ENCODE results near the gene NPIPB5. TPM values are rescaled to one million over a fixed set of nuclear protein-coding genes. Genes with fewer than 3 reads are reported as not detected.
"Not testable (repeated sequence)": the region's sequence is repeated elsewhere in the genome, so short reads cannot be mapped to it uniquely, and the experiment has no call there.

The NPIPB5 gene
- total RNA-seq, result 100 to 1,000 TPM; 113 to 201 (median 154) TPM

- H3K4me3 ChIP-seq (ENCODE audit: low read depth, poor library complexity, severe bottlenecking); intact Hi-C loops (cut with DNase I; ENCODE audit: low total_unique reads); DNase-seq (ENCODE audit: low spot score in 2 of 2): not testable (repeated sequence)
- no CpG with 5 or more reads among the region's 4 CpGs for WGBS, 2 donors
These were observed at the start of gene NPIPB5 for GRCh38 chr16:22510591-22510990. NPIPB5 (plus strand) TSS chr16:22510891; CDS start chr16:22513802, 2,911 bp downstream.

- peak in 1 of 2 donors; percentile 43 for DNase-seq (ENCODE audit: low spot score in 2 of 2)
- 83% methylated on average over 5 of the region's 6 CpGs; no CpG with 5 or more reads in 1 of the 2 donors for WGBS, 2 donors
- H3K4me3 ChIP-seq (ENCODE audit: low read depth, poor library complexity, severe bottlenecking); intact Hi-C loops (cut with DNase I; ENCODE audit: low total_unique reads): not testable (repeated sequence)
These were observed 41.8 kb upstream of the NPIPB5 start for GRCh38 chr16:22468846-22469245.

GRCh38 chr16:22537996-22538395, 27.3 kb downstream of the NPIPB5 start:
- intact Hi-C loops (cut with DNase I; ENCODE audit: low total_unique reads); H3K4me3 ChIP-seq (ENCODE audit: low read depth, poor library complexity, severe bottlenecking): not testable (repeated sequence)
- DNase-seq (ENCODE audit: low spot score in 2 of 2), result peak in 1 of 2 donors; percentile 25
- WGBS, 2 donors, result 75 to 86% methylated on average over 4 of the region's 4 CpGs

GRCh38 chr16:22544809-22545208, 34.1 kb downstream of the NPIPB5 start:
- intact Hi-C loops (cut with DNase I; ENCODE audit: low total_unique reads); DNase-seq (ENCODE audit: low spot score in 2 of 2): not testable (repeated sequence)
- 65% methylated on average over 2 of the region's 2 CpGs; no CpG with 5 or more reads in 1 of the 2 donors for WGBS, 2 donors

GRCh38 chr16:22546630-22547029, 35.9 kb downstream of the NPIPB5 start:
- intact Hi-C loops (cut with DNase I; ENCODE audit: low total_unique reads), result not testable (repeated sequence)
- WGBS, 2 donors, result 73 to 87% methylated on average over 2 of the region's 2 CpGs

More at GRCh38 chr16:22544809-22545208, 34.1 kb downstream of the NPIPB5 start:
- not testable (repeated sequence) for H3K4me3 ChIP-seq (ENCODE audit: low read depth, poor library complexity, severe bottlenecking)

GRCh38 chr16:22547170-22547765, 36.6 kb downstream of the NPIPB5 start:
- intact Hi-C loops (cut with DNase I; ENCODE audit: low total_unique reads); H3K4me3 ChIP-seq (ENCODE audit: low read depth, poor library complexity, severe bottlenecking): not testable (repeated sequence)
- peak in 1 of 2 donors; percentile 68 for DNase-seq (ENCODE audit: low spot score in 2 of 2)
- 94 to 97% methylated on average over 2 of the region's 2 CpGs for WGBS, 2 donors

More at GRCh38 chr16:22546630-22547029, 35.9 kb downstream of the NPIPB5 start:
- H3K4me3 ChIP-seq (ENCODE audit: low read depth, poor library complexity, severe bottlenecking), result not testable (repeated sequence)
- peak in 1 of 2 donors; percentile 6 for DNase-seq (ENCODE audit: low spot score in 2 of 2)

GRCh38 chr16:22549853-22550252, 39.2 kb downstream of the NPIPB5 start:
- DNase-seq (ENCODE audit: low spot score in 2 of 2), result peak in 1 of 2 donors; percentile 67
- intact Hi-C loops (cut with DNase I; ENCODE audit: low total_unique reads); H3K4me3 ChIP-seq (ENCODE audit: low read depth, poor library complexity, severe bottlenecking): not testable (repeated sequence)
- 95 to 97% methylated on average over 5 of the region's 6 CpGs for WGBS, 2 donors

GRCh38 chr16:22551143-22551542, 40.5 kb downstream of the NPIPB5 start:
- DNase-seq (ENCODE audit: low spot score in 2 of 2), result peak in 1 of 2 donors; percentile 58
- H3K4me3 ChIP-seq (ENCODE audit: low read depth, poor library complexity, severe bottlenecking); intact Hi-C loops (cut with DNase I; ENCODE audit: low total_unique reads): not testable (repeated sequence)
- WGBS, 2 donors, result 73 to 79% methylated on average over 7 to 8 of the region's 10 CpGs

- 93 to 94% methylated on average over 5 of the region's 5 CpGs for WGBS, 2 donors
- H3K4me3 ChIP-seq (ENCODE audit: low read depth, poor library complexity, severe bottlenecking); intact Hi-C loops (cut with DNase I; ENCODE audit: low total_unique reads): not testable (repeated sequence)
- peak in 1 of 2 donors; percentile 79 for DNase-seq (ENCODE audit: low spot score in 2 of 2)
These were observed 41.0 kb downstream of the NPIPB5 start for GRCh38 chr16:22551651-22552050.

- DNase-seq (ENCODE audit: low spot score in 2 of 2); intact Hi-C loops (cut with DNase I; ENCODE audit: low total_unique reads); H3K4me3 ChIP-seq (ENCODE audit: low read depth, poor library complexity, severe bottlenecking): not testable (repeated sequence)
- WGBS, 2 donors, result no CpG with 5 or more reads among the region's 7 CpGs
These were observed 46.1 kb downstream of the NPIPB5 start for GRCh38 chr16:22556759-22557158.

Other genes starting within 250 kb of the NPIPB5 start
- gene POLR3E, start 213.5 kb upstream of the NPIPB5 start, total RNA-seq, result 10 to 100 TPM; 64.7 to 74.0 (median 71.4) TPM
- 10 to 100 TPM in 3 of 4 donors, 1 to 10 TPM in 1; 8.5 to 30.3 (median 16.2) TPM for gene CDR2, start 136.3 kb upstream of the NPIPB5 start, total RNA-seq